IMR-90 (cell line): ENCODE measurements around the gene RNF145. TPM values are rescaled to one million over a fixed set of nuclear protein-coding genes. Genes with fewer than 3 reads are reported as not detected.
"Not testable (repeated sequence)": the region's sequence is repeated elsewhere in the genome, so short reads cannot be mapped to it uniquely, and the experiment has no call there.

Experiments used
- ATAC-seq: fragments of 200-7000 bp; cut with Tn5 transposase; 2 replicates; pipeline ENCODE4 v1.9.1; 2020; ENCODE audit warnings: low read depth, mild to moderate bottlenecking, moderate library complexity
- BruUV-seq: library from RNA; stranded (reverse); fragments of 400-500 nt; replicated peaks from 2 replicates; lab custom pipeline; 2021; lab: Mats Ljungman, UMichigan
- CTCF ChIA-PET: fragments of 300-600 bp; formaldehyde crosslinking; extraction: SDS; loops from one replicate; lab custom pipeline; 2021; ENCODE audit warnings: antibody characterized with exemption; lab: Yijun Ruan, JAX
- POLR2A ChIA-PET: fragments of 300-600 bp; sonication (Branson Sonifier 250); formaldehyde crosslinking; loops from one replicate; lab custom pipeline; 2022; ENCODE audit warnings: antibody characterized with exemption; ENCODE audit not compliant: unreplicated experiment; lab: Charles Lee
- DNase-seq: peaks from one replicate; pipeline ENCODE4 v3.0.0; 2013
- H2AFZ ChIP-seq: replicated peaks from 2 replicates; pipeline ENCODE3; 2013; ENCODE audit warnings: low read length, mild to moderate bottlenecking; ENCODE audit not compliant: poor library complexity
- H2AK5ac ChIP-seq: 2 replicates; pipeline ENCODE4 v1.6.1; 2013; ENCODE audit warnings: low read depth, low read length, inconsistent platforms
- H2AK9ac ChIP-seq: replicated peaks from 2 replicates; pipeline ENCODE3; 2013; ENCODE audit warnings: mild to moderate bottlenecking, low read depth, low read length, moderate library complexity; ENCODE audit not compliant: poor library complexity
- H2BK120ac ChIP-seq: 2 replicates; pipeline ENCODE4 v1.6.1; 2013; ENCODE audit warnings: low read depth, low read length, inconsistent platforms
- H2BK15ac ChIP-seq: 3 replicates; pipeline ENCODE4 v1.6.1; 2013; ENCODE audit warnings: low read depth, low read length, inconsistent platforms
- H2BK20ac ChIP-seq: 2 replicates; pipeline ENCODE4 v1.6.1; 2013; ENCODE audit warnings: low read depth, mild to moderate bottlenecking, inconsistent platforms, low read length, moderate library complexity
- H2BK5ac ChIP-seq: 2 replicates; pipeline ENCODE4 v1.6.1; 2013; ENCODE audit warnings: mild to moderate bottlenecking, low read depth, low read length, inconsistent platforms; ENCODE audit not compliant: poor library complexity, severe bottlenecking
- H3K14ac ChIP-seq: replicated peaks from 2 replicates; pipeline ENCODE4 v1.6.1; 2013; ENCODE audit warnings: low read depth, low read length, inconsistent platforms
- H3K18ac ChIP-seq: 2 replicates; pipeline ENCODE4 v1.6.1; 2013; ENCODE audit warnings: low read depth, low read length, control low read depth
- H3K23ac ChIP-seq: 2 replicates; pipeline ENCODE4 v1.6.1; 2013; ENCODE audit warnings: low read depth, low read length, inconsistent platforms
- H3K27ac ChIP-seq: 2 replicates; pipeline ENCODE4 v1.5.1; 2013; ENCODE audit warnings: mild to moderate bottlenecking, control low read depth, low read length; ENCODE audit not compliant: insufficient read depth
- H3K27me3 ChIP-seq: 2 replicates; pipeline ENCODE4 v1.6.1; 2013; ENCODE audit warnings: low read length; ENCODE audit not compliant: control insufficient read depth, insufficient read depth
- H3K36me3 ChIP-seq: 2 replicates; pipeline ENCODE4 v1.6.1; 2013; ENCODE audit warnings: low read length, mixed read lengths; ENCODE audit not compliant: control insufficient read depth, insufficient read depth
- H3K4ac ChIP-seq: 2 replicates; pipeline ENCODE4 v1.6.1; 2013; ENCODE audit warnings: low read depth, low read length, inconsistent platforms
- H3K4me1 ChIP-seq: 2 replicates; pipeline ENCODE4 v1.6.1; 2013; ENCODE audit warnings: low read length, mixed read lengths; ENCODE audit not compliant: control insufficient read depth, insufficient read depth
- H3K4me2 ChIP-seq: 2 replicates; pipeline ENCODE4 v1.6.1; 2013; ENCODE audit warnings: low read depth, mild to moderate bottlenecking, control low read depth, low read length, moderate library complexity
- H3K4me3 ChIP-seq: 2 replicates; pipeline ENCODE4 v1.5.1; 2013; ENCODE audit warnings: low read depth, mild to moderate bottlenecking, control low read depth, low read length, moderate library complexity; ENCODE audit not compliant: insufficient read depth
- H3K56ac ChIP-seq: 2 replicates; pipeline ENCODE4 v1.6.1; 2013; ENCODE audit warnings: low read length, inconsistent platforms; ENCODE audit not compliant: insufficient read depth; ENCODE audit errors: extremely low read depth
- H3K79me1 ChIP-seq, 2 experiments: 2 replicates each; pipeline ENCODE4 v1.6.1; 2013; ENCODE audit warnings: low read length in 2 of 2, inconsistent platforms in 1 of 2, low read depth in 1 of 2
- H3K9ac ChIP-seq: 2 replicates; pipeline ENCODE4 v1.6.1; 2013; ENCODE audit warnings: low read depth, low read length, control low read depth
- H3K9me1 ChIP-seq: 2 replicates; pipeline ENCODE4 v1.6.1; 2013; ENCODE audit warnings: low read length, inconsistent platforms; ENCODE audit not compliant: insufficient read depth
- H3K9me3 ChIP-seq: 2 replicates; pipeline ENCODE4 v1.6.1; 2013; ENCODE audit warnings: low read length; ENCODE audit not compliant: control insufficient read depth, insufficient read depth
- H4K20me1 ChIP-seq: 2 replicates; pipeline ENCODE4 v1.6.1; 2013; ENCODE audit warnings: low read length, inconsistent platforms; ENCODE audit not compliant: insufficient read depth
- H4K5ac ChIP-seq: 2 replicates; pipeline ENCODE4 v1.6.1; 2013; ENCODE audit warnings: mild to moderate bottlenecking, low read depth, low read length, control low read depth
- H4K8ac ChIP-seq, 2 experiments: 2 replicates each; pipeline ENCODE4 v1.6.1; 2013; ENCODE audit warnings: low read depth in 2 of 2, low read length in 2 of 2, control low read depth in 1 of 2, inconsistent platforms in 1 of 2
- H4K91ac ChIP-seq: 2 replicates; pipeline ENCODE4 v1.6.1; 2013; ENCODE audit warnings: low read depth, low read length, inconsistent platforms; ENCODE audit not compliant: insufficient read depth
- WGBS, 2 experiments: methylation state at CpG; one replicate each; pipeline versions ENCODE4 v1.1.5 to v1.1.7; 2013; ENCODE audit warnings: missing lambda C conversion rate in 2 of 2; ENCODE audit not compliant: insufficient read length in 1 of 2; ENCODE audit errors: extremely low coverage in 2 of 2; 5-methylcytosine and 5-hydroxymethylcytosine counted together
- dilution Hi-C: fragments of 300-500 bp; cut with HindIII; formaldehyde crosslinking; loops from one replicate; pipeline ENCODE4 v1.14.3; 2018; ENCODE audit warnings: low sequenced_read_pairs; ENCODE audit not compliant: unreplicated experiment
- in situ Hi-C: fragments of 300-500 bp; cut with MboI; formaldehyde crosslinking; loops from 3 replicates; pipeline ENCODE4 v1.14.3; 2019; ENCODE audit warnings: low sequenced_read_pairs, inconsistent platforms, mixed read lengths
- intact Hi-C: fragments of 100-400 bp; cut with micrococcal nuclease; formaldehyde crosslinking; loops from 2 replicates; pipeline ENCODE4 v1.10.0; 2022
- polyA plus RNA-seq, 3 experiments: library from polyadenylated mRNA; depleted of rRNA; stranded (reverse); fragments of >200 nt; gene quantifications; 2 replicates each; pipeline ENCODE4 v1.2.3, GENCODE V29; 2012; ENCODE audit warnings: low replicate concordance in 1 of 3
- total RNA-seq: library from RNA; depleted of rRNA; stranded (reverse); fragments of >200 nt; gene quantifications from 2 replicates; pipeline ENCODE4 v1.2.3, GENCODE V29; 2012

The RNF145 gene
- total and polyA plus RNA-seq, 2 of the 4 experiments (the other 2 are of a cell fraction) = 50.0 to 57.0 TPM

GRCh38 chr5:159145160-159145559, 64.2 kb downstream of the RNF145 start:
- ATAC-seq, H2BK120ac ChIP-seq, H3K9ac ChIP-seq, H4K91ac ChIP-seq, H2BK15ac ChIP-seq, H3K23ac ChIP-seq, H3K18ac ChIP-seq, H3K56ac ChIP-seq, intact Hi-C loops, H3K4me2 ChIP-seq, H3K9me1 ChIP-seq, H2BK5ac ChIP-seq, H3K79me1 ChIP-seq, H4K20me1 ChIP-seq, H2BK20ac ChIP-seq, H2AFZ ChIP-seq, H3K4ac ChIP-seq, H4K5ac ChIP-seq, DNase-seq, H2AK5ac ChIP-seq, H3K4me3 ChIP-seq, H3K14ac ChIP-seq, BruUV-seq, H3K27me3 ChIP-seq, H3K9me3 ChIP-seq, H4K8ac ChIP-seq, H2AK9ac ChIP-seq, H3K27ac ChIP-seq, H3K36me3 ChIP-seq, in situ Hi-C loops, H3K4me1 ChIP-seq, POLR2A ChIA-PET, CTCF ChIA-PET: not testable (repeated sequence)
- dilution Hi-C loops = loop anchor here (25.0 kb wide), 1 partner anchor 458 kb away; no protein-coding TSS in a partner anchor
- WGBS, 2 experiments = no CpG with 5 or more reads among the region's 1 CpG
